GM18511 (cell line): ENCODE results near the gene DUSP23.

ENCODE experiments used
- ATAC-seq: cut with Tn5 transposase; IDR thresholded peaks from one replicate; pipeline ENCODE4 v1.9.1; 2021; ENCODE audit warnings: mild to moderate bottlenecking, moderate library complexity; ENCODE audit not compliant: unreplicated experiment

Gene DUSP23

DNA sequence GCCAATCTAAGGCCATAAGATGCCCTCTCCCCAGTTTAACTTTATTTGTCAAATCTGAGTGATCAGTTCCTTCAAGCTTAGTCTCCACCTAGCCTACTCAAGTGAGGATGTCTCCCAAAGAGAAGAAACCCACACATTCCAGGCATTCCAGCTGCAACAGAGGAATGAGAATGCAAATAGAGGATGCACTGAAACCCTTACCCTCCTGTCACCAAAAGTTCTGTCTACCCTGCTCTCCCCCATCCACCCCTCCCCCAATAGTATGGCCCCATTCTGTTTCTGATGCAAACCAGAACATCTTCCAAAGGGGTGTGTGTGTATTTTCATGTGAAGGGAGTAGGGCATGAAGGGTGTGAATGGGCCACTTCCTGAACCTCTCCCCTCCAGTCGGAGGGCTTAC, 3.0 kb downstream of the DUSP23 start:
- ATAC-seq = no peak

DNA sequence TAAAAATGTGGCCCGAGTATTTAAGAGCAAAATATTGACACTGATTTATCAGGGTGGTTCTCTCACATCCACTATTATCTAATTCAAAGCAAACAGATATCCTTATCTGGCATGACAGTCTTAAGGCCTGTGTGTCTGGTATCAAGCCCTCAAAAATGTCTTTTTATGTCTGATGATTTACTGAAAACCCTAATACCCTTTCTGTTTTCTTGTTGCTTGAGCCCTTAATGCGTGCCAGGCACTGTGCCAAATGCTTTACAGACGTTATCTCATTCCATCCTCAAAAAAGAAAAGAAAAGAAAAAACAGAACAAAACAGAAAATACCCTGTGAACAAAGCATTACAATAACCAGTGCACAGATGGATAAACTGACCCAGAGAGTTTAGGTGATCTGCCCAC, 5.7 kb downstream of the DUSP23 start:
- ATAC-seq = no peak

DNA sequence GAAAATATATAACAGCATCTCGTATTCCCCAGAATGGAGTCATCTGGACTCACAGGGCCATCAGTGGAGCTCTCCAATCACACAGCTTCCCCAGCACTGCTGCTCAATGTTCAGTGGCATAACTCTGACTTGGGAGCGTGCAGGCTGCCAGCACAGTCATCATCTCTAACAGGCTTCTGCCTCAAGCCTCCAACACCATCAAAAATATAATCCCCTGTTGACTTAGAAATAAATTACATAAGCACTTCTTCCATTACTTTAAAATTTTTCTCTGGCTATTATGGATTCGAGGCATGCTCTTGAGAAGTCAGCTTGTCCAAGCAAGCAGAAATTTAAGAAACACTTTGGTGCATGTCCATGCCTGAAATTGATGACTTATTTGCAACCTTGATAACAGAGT, 6.2 kb downstream of the DUSP23 start:
- ATAC-seq = no peak

DNA sequence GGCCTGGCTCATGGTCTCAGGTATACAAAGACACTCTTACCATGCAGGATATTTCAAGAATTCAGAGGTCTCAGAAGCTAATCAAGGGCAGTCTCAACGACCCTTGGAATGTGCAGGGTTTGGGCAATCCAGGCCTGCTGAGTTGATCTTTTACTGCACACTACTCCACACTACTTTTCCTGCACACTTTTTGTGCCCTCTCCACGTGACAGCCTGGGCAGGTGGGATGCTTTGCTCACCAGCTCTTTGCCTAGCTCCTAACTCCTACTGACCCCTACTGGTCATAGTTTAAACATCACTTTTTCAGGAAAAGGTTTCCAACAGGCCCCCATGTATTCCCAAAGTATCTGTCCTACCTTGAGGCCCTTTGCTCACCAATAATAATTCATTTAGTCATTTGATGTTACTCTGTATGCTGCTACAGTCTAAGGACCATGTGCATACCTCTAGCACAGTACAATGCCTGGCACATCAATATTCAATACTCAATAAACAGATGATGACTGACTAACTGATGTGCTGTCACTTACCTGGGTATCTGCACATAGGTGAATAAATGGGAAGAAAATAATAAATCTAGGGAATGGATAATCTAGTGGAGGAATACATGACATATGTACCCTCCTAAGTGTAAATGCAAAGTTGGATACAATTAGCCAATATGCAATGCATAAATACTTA, 9.6 kb downstream of the DUSP23 start:
- ATAC-seq = no peak

DNA sequence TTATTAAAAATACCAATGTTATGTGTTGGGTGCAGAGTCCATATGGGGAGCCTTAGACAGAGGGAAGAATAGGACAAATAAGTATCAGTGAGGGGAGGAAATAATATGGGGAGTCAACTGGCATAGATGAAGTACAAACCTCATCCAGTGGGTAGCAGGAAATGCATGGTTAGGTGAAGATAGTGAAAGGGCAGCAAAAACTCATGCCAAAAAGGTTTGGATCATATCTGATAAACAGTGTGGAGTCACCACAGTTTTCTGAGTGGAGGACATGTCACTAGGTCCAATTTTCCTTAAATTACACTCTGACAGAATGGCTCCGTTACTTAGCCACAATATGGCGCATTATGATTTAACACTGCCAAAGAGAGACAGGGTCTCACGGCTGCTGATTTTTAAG, 10.3 kb downstream of the DUSP23 start:
- no peak for ATAC-seq

DNA sequence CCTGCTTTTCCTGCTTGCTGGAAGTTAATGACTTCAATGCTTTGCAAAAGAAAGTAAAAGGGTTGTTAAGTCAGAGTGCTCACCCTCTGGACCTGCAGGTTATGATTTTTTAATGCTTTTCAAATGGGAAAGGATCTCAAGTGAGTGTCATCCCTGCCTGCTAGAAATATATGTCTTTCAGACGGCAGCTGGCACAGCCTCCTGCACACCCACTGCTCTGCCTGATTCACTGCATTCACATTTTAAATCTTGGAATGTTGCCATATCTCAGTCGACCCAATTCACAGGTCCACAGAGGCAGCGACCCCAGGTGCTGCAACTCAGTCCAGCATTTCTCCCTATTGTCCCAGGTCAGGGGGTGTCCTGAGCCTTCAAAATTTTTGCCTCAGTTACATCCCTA, 10.7 kb downstream of the DUSP23 start:
- no peak for ATAC-seq

DNA sequence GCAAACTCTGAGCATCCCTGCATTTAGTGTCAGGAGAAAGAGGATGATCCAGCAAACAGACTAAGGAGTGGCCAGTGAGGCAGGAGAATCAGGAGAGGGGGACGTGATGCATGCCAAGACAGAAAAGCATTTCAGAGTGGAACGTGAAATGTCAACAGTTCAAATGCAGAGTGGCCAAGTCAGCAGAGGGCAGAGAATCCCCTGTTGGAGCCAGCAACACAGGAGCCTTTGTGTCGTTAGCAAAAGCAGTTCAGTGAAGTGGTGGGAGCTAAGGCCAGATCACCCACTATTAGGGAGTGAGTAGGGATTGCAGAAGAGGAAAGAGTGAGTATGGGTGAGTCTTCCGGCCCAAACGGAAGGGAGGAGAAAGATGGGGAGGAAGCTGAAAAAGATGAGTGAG, 14.8 kb downstream of the DUSP23 start:
- ATAC-seq = no peak

DNA sequence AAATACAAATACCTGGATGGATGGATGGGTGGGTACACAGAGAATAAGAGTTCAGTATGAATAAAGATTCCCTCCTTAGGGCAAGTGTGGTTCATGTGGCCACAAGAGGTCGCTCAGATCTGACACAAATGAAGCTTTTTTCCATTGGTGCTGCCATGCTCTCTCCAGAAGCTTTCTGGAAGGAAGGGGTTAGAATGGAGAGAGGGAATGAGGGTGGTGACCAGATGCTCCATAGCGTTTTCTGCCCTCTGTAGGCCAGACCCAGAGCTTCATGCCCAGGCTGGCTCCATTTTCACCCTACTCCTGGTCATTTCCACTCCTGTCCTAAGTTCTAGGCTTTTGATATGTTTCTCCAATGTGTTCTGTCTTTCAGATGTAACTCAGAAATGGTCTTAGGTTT, 18.1 kb downstream of the DUSP23 start:
- no peak for ATAC-seq

DNA sequence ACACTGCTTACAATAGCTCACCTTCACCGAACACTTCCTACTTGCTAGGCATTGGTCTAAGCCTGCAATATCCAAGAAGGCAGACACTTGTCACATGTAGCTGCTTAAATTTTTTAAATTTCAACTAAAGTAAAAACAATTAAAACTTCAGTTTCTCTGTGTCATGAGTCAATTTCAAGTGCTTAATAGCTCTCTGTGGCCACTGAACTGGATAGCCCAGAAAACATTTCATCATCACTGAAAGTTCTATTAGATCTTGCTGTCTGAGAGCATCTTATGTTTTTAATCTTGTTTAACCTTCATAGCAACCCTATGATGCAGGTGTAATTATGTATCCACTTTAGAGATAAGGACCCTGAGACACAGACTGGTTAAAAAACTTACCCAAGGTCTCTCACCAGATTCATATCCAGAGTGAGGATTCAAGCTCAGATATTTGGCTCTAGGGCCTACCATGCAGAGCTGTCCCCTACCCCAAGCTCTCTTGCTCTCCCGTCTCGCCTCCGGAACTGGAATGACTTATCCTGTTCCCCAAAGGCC, 18.8 kb downstream of the DUSP23 start:
- no peak for ATAC-seq

DNA sequence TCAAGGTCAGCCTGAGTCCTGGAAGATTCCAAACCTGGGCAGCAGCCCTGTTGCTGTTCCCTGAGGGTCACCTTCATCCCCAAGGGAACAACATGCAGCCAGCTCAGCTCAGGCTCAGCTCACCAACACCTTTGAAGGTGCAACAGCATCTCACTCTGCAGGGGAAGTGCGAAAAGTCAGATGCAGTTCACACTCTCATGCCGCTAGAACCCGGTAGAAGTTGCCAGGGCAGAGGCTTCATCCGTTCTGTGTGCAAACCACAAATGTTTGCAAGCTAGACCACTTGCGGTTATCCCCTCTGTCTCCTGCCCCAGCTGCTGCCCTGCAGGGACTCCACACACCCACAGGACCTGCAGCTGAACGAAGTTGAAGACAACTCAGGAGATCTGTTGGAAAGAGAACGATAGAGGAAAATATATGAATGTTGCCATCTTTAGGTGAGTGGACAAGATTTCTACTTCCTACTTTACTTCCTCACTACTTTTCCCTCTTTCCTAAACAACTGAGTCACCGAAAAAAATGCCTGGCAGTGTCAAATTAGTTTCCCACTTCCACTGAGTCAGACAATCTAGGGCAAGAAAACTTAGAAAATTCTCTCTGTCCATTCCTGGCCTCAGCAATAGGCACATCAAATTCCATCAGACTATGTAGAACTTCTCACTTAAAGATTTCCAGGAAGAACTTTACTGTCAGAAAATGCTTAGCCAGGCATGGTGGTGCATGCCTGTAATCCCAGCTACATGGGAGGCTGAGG, 19.6 kb downstream of the DUSP23 start:
- peak; percentile 84 for ATAC-seq

DNA sequence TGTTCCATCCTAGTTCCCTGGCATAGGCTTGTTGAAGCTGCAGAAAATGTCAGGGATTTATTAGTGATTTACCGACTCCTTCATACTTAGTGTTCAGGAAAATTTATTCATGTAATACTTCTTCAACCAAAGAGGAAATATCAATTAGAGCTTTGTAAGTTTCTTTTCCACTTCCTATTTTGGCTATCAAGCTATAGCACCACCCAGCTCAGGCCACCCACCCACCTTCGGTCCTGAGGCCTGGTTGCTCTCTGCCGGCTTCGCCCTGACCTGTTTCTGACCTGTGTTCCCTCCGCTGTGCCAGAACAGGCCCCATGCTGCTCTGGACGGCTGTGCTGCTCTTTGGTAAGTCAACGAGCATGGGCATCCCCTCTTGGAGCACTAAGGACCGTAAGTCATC, 21.3 kb downstream of the DUSP23 start, which contains the start of gene FCRL6:
Gene FCRL6, plus strand, starts transcription at position 250 of the 400 bp plus-strand sequence. Its CDS starts 65 bp downstream, at position 315.
- no peak for ATAC-seq

DNA sequence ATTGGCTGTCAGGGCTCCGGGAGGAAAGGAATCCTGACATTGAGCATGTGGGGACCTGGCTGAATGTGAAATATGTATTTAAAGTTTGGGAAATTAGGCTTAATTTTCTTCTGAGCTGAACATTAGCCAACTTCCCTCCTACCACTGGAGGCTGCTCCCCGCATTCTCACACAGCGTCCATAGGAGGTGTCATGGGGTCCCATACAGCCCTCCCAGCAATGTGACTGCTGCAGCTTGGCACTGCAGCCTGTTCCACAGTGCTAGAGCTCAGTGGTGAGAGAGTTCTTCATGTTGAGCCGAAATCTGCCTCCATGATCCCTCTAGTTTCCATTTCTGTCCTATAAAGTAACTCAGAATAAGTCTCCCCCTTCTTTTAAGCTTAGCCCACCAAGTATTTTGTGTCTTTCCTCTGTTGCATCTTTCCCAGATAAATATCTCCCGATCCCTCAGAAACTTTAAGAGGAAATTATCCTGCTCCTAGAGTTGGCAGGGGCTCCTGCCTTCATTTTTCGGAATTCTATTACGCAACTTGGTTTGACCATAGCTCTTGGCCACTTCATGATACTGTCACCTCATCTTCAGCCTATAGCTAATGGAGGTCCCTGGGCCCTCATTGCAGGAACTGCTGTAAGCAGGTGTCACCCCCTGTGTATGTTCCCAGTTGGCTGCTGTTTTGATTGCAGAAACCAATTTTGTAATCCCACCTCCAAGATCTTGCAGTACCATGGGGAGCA, 23.4 kb downstream of the DUSP23 start:
- no peak for ATAC-seq

DNA sequence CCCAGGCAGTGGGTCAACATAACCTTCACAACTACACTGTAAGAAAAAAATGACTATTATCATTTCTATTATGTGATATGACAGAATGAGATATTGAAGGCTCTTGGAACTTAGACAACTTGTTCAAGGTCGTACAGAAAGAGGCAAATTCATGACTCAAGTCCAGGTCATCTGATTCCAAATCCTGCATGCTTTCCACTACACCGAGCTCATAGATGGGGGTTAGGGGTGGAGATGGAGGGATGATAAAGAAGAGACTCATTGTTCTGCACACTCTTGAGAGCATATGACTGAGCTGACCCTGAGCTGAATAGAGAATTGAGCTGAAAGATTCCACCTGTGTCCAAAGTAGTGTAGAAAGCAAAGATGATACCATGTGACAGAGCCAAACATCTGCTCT, 24.2 kb downstream of the DUSP23 start:
- ATAC-seq = no peak

DNA sequence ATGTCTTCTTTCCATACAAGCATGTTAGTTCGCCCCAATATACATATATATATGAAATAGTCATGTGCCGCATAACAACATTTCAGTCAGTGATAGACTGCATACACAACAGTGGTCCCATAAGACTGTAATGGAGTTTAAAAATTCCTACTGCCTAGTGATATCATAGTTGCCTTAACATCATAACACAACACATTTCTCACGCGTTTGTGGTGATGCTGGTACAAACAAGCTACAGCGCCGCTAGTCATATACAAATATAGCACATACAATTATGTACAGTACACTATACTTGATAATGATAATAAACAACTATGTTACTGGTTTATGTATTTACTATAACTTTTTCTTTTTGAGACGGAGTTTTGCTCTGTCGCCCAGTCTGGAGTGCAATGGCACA, 35.2 kb downstream of the DUSP23 start:
- ATAC-seq = no peak

DNA sequence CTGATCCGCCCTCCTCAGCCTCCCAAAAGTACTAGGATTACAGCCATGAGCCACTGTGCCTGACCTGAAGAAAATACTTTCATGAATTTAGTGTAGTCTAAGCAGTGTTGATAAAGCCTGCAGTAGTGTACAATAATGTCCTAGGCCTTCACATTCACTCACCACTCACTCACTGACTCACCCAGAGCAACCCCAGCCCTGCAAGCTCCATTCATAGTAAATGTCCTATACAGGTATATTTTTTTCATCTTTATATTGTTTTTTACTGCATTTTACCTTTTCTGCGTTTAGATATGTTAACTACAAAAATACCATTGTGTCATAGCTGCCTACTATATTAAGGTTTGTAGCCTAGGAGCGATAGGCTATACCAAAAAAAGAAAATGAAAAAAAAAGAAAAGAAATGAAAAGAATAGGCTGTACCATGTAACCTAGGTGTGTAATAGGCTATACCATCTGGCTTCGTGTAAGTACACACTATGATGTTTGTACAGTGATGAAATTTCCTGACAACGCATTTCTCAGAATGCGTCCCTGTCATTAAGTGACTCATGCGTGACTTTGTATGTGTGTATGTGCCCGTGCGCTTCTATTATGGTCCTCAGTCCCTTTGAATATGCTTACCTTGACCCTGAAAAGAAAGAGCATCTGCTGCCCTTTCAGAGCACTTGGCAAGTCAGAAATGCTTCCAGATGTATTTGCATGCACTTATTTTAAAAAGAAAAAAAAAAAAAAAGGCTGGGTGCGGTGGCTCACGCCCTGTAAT, 36.7 kb downstream of the DUSP23 start:
- no peak for ATAC-seq

DNA sequence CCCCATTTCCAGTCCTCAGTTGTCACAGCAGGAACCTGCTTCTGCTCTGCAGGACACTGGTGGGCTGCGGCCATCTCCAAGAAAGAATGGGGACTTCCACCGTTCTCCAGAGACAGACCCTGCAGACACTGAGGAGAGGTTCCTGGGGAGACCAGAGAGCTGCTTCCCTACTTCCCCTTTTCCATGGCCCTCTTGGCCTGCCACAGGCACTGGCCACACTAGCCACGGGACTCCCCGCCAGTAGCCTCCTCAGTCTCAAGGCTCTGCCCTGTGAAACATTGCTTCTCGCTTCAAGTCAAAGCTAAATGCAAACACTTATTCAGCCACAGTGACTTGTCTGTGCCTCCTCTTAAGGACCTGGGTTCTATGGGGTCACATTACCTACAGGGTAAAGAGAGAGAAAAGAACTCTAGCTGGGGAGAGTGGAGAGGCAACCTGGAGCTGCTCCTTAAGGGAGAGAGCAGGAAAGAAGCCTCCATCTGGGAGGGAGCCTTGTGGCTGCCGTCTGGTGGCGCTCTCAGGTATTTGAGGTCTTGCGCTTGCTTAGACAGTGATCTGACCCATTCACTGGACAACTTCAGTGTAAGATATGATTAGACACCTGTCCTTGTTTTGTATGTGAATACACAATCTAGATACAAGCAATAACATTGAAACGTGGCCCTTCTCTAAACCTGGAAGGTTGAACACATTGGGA, 40.6 kb downstream of the DUSP23 start:
- no peak for ATAC-seq

DNA sequence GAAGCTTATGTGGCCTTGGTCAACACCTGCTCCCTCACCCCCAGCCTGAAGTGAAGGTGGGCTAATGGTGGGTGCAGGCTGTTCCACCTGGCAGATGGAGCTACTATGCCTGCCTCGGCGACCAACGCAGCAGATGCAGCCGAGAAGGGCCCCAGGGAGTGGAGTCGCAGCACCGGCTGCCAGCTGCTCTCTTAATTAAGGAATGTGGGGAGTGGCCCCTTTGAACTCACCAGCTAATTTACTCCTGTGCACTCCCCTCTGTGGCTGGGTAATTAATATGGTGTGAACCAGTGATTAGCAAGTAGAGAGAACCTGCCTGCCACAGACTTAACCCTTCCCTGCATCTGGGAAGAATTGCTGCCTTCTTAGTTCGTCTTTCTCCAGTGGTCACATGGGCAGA, 42.6 kb downstream of the DUSP23 start:
- ATAC-seq = no peak

DNA sequence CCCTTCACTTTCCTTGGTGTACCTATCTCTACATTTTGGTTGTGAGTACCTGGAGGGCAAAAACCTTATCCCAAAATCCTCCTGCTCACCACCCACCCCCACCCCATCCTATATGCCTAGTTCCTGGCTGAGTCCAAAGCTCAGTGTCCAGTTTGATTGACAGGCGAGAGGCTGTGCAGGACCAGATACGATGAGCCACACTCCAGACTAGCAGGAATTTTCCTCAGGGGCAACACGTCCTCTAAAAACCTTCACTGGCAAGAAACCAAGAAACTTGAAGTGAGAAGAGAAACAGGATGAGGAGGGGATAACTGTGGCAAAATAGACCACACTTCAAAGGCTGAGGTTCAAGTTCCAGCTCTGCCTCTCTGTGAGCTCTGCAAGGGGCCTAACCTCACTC, 44.8 kb downstream of the DUSP23 start:
- ATAC-seq = no peak

DNA sequence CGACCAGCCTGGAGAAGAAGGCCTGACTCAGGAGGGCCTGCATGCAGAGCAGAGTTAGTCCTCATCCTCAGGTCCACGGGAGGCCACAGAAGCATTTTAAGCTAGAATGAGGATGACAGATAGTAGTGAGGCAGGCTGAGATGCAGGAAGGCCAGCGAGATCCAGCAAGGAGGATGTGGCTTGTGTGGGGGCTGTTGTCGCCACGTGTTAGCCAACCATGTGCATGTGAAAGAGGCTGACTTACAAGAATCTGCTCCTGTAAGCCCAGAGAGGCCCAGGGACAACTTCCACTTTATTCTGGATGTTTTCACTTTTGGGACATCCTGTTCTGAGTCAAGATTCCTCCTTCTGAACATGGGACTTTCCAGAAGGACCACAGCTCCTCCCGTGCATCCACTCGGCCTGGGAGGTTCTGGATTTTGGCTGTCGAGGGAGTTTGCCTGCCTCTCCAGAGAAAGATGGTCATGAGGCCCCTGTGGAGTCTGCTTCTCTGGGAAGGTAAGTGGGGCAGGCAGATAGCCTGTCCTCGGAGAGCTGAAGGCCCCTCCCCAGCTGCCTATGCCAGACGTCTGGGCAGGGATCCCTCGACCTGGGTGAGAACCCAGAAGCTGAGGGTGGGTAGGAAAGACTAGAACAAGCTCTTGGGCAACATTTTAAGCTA, 45.8 kb downstream of the DUSP23 start, which contains the start of gene SLAMF8:
Gene SLAMF8, plus strand, starts transcription at position 433 of the 661 bp plus-strand sequence. Its CDS starts 26 bp downstream, at position 459.
- ATAC-seq = peak; percentile 54

DNA sequence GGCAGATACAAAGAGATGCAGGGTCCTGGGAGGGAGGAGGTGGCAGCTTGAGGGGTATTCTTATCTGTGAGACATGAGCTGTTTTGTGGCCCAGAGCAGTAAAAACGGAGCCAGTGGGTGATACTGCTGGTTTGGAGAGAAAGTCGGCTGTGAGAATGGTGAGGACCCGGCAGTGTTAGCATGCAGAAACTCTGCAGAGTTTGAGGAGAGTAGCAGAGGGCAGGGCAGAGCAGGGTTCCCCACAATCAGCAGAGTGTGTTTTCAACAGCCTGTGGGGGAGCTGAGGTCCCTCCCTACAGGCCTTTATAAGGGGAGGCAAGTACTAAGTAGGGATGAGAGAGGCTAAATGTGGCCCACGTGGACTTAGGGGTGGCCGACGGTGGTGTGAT, 46.3 kb downstream of the DUSP23 start:
- no peak for ATAC-seq
